ENCODE data around the gene RCAN2. TPM values are rescaled to one million over a fixed set of nuclear protein-coding genes. Genes with fewer than 3 reads are reported as not detected.
A peak's percentile ranks its signal among the peaks of the same experiment; 100 is the strongest.

The RCAN2 gene
- total RNA-seq, 1 experiment from 2014 or later = 0.44 TPM

GRCh38 chr6:46323312-46323965 lies 167.8 kb downstream of the RCAN2 start:
- peak in 1 of 2 experiments; percentile 39 for DNase-seq
- H3K36me3 ChIP-seq (ENCODE audit: low read depth) = no peaks in the 10 kb centered on the region
- no peak overlapping the region for H3K4me2 ChIP-seq
- CTCF ChIA-PET = no interaction called here
- H4K20me1 ChIP-seq (ENCODE audit: insufficient read depth) = no peaks in the 10 kb centered on the region
- H3K27ac ChIP-seq = no peak overlapping the region
- H2AFZ ChIP-seq = no peak overlapping the region
- H3F3A ChIP-seq (ENCODE audit: insufficient read depth, low read depth) = no peaks in the 10 kb centered on the region
- H3K9me2 ChIP-seq (ENCODE audit: insufficient read depth) = no peaks in the 10 kb centered on the region
- H3K27me3 ChIP-seq (ENCODE audit: insufficient read depth, low read depth) = peaks cover 3% of the 10 kb centered on the region; the same call in 1 of the 2 replicates
- no peaks in the 10 kb centered on the region for H3K9me3 ChIP-seq (ENCODE audit: insufficient read depth, low read depth)
- POLR2A ChIA-PET (ENCODE audit: unreplicated experiment) = no interaction called here
- BruUV-seq (replicated peaks) = no TSS peak
- H3K4me1 ChIP-seq (replicated peaks; ENCODE audit: insufficient read depth) = no peaks in the 10 kb centered on the region
- intact Hi-C loops (cut with micrococcal nuclease; ENCODE audit: unreplicated experiment) = no loop called here
- no peaks in the 10 kb centered on the region for H3K79me2 ChIP-seq (ENCODE audit: low read depth)
- no peak overlapping the region for H3K4me3 ChIP-seq
- TF ChIP-seq EZH2 (IDR thresholded peaks at IDR 0.05; ENCODE audit: low read depth) (no peak), CTCF (conservative IDR thresholded peaks at IDR 0.05) (no peak)

GRCh38 chr6:46320505-46320904 lies 170.7 kb downstream of the RCAN2 start:
- TF ChIP-seq CTCF (conservative IDR thresholded peaks at IDR 0.05) (no peak), EZH2 (IDR thresholded peaks at IDR 0.05; ENCODE audit: low read depth) (no peak)
- Histone ChIP-seq H3F3A (ENCODE audit: insufficient read depth, low read depth) (no peaks in the 10 kb centered on the region), H3K27me3 (ENCODE audit: insufficient read depth, low read depth) (no peaks in the 10 kb centered on the region), H3K36me3 (ENCODE audit: low read depth) (no peaks in the 10 kb centered on the region), H3K79me2 (ENCODE audit: low read depth) (no peaks in the 10 kb centered on the region), H3K9me3 (ENCODE audit: insufficient read depth, low read depth) (no peaks in the 10 kb centered on the region), H4K20me1 (ENCODE audit: insufficient read depth) (no peaks in the 10 kb centered on the region), H3K27ac (no peak overlapping the region), H3K4me1 (replicated peaks; ENCODE audit: insufficient read depth) (no peaks in the 10 kb centered on the region), H3K4me3 (no peak overlapping the region), H3K4me2 (no peak overlapping the region), H3K9me2 (ENCODE audit: insufficient read depth) (no peaks in the 10 kb centered on the region), H2AFZ (no peak overlapping the region)
- intact Hi-C loops (cut with micrococcal nuclease; ENCODE audit: unreplicated experiment) = no loop called here
- POLR2A ChIA-PET (ENCODE audit: unreplicated experiment) = no interaction called here
- DNase-seq = no peak
- CTCF ChIA-PET = no interaction called here
- BruUV-seq (replicated peaks) = no TSS peak

- no TSS peak for BruUV-seq (replicated peaks)
- Histone ChIP-seq H3K9me3 (ENCODE audit: insufficient read depth, low read depth) (no peaks in the 10 kb centered on the region), H3K27ac (no peak overlapping the region), H3K27me3 (ENCODE audit: insufficient read depth, low read depth) (peaks cover 10% of the 10 kb centered on the region), H3K4me1 (replicated peaks; ENCODE audit: insufficient read depth) (no peaks in the 10 kb centered on the region), H3K4me2 (no peak overlapping the region), H3K4me3 (no peak overlapping the region), H4K20me1 (ENCODE audit: insufficient read depth) (no peaks in the 10 kb centered on the region), H2AFZ (no peak overlapping the region), H3F3A (ENCODE audit: insufficient read depth, low read depth) (no peaks in the 10 kb centered on the region), H3K9me2 (ENCODE audit: insufficient read depth) (no peaks in the 10 kb centered on the region), H3K79me2 (ENCODE audit: low read depth) (no peaks in the 10 kb centered on the region), H3K36me3 (ENCODE audit: low read depth) (no peaks in the 10 kb centered on the region)
- CTCF ChIA-PET = no interaction called here
- TF ChIP-seq CTCF (conservative IDR thresholded peaks at IDR 0.05) = no peak
- no peak for TF ChIP-seq EZH2 (IDR thresholded peaks at IDR 0.05; ENCODE audit: low read depth)
- no peak for DNase-seq
- intact Hi-C loops (cut with micrococcal nuclease; ENCODE audit: unreplicated experiment) = no loop called here
- POLR2A ChIA-PET (ENCODE audit: unreplicated experiment) = no interaction called here
Measured at GRCh38 chr6:46315589-46315988, 175.7 kb downstream of the RCAN2 start.

Measured in PC-9 (cell line).